Neuronal stem cell (in vitro differentiated cells): ENCODE results near the gene PLCL2.

ENCODE experiments used
- DNase-seq: peaks from one replicate; pipeline ENCODE4 v3.0.0-alpha.2; 2013; ENCODE audit warnings: low spot score
- H2AFZ ChIP-seq: one replicate; pipeline ENCODE4 v1.6.1; 2013; ENCODE audit warnings: mild to moderate bottlenecking, low read length, inconsistent platforms
- H2AK5ac ChIP-seq: 2 replicates; pipeline ENCODE4 v1.6.1; 2013; ENCODE audit warnings: low read depth, mild to moderate bottlenecking, inconsistent platforms, low read length, moderate library complexity, mixed read lengths
- H2BK120ac ChIP-seq: 2 replicates; pipeline ENCODE4 v1.6.1; 2013; ENCODE audit warnings: low read depth, mild to moderate bottlenecking, inconsistent platforms, low read length, moderate library complexity, mixed read lengths
- H2BK12ac ChIP-seq: one replicate; pipeline ENCODE4 v1.6.1; 2013; ENCODE audit warnings: low read length, inconsistent platforms
- H2BK15ac ChIP-seq: 2 replicates; pipeline ENCODE4 v1.6.1; 2013; ENCODE audit warnings: mild to moderate bottlenecking, low read length, inconsistent platforms, mixed read lengths
- H2BK5ac ChIP-seq: one replicate; pipeline ENCODE4 v1.6.1; 2013; ENCODE audit warnings: inconsistent platforms, mild to moderate bottlenecking, low read length, moderate library complexity
- H3K14ac ChIP-seq: one replicate; pipeline ENCODE4 v1.6.1; 2013; ENCODE audit warnings: low read length, inconsistent platforms
- H3K18ac ChIP-seq: 2 replicates; pipeline ENCODE4 v1.6.1; 2013; ENCODE audit warnings: low read length, inconsistent platforms
- H3K23ac ChIP-seq: 2 replicates; pipeline ENCODE4 v1.6.1; 2013; ENCODE audit warnings: low read depth, mild to moderate bottlenecking, mixed read lengths, low read length, inconsistent platforms; ENCODE audit not compliant: poor library complexity
- H3K27ac ChIP-seq: replicated peaks from 3 replicates; pipeline ENCODE4 v1.5.1; 2013; ENCODE audit warnings: low read length, inconsistent platforms
- H3K27me3 ChIP-seq, 3 experiments: 2 replicates each; pipeline ENCODE4 v1.6.1; 2013; ENCODE audit warnings: low read length in 3 of 3, mild to moderate bottlenecking in 2 of 3, inconsistent platforms in 1 of 3, low read depth in 1 of 3, mixed read lengths in 1 of 3, moderate library complexity in 1 of 3; ENCODE audit not compliant: control insufficient read depth in 3 of 3, insufficient read depth in 3 of 3
- H3K36me3 ChIP-seq, 2 donors: replicated peaks in 1 of 2; 2 replicates each; pipeline ENCODE4 v1.6.1; 2013; ENCODE audit warnings: low read length in 2 of 2; ENCODE audit not compliant: control insufficient read depth in 2 of 2, insufficient read depth in 2 of 2
- H3K4ac ChIP-seq: 2 replicates; pipeline ENCODE4 v1.6.1; 2013; ENCODE audit warnings: inconsistent platforms, mild to moderate bottlenecking, low read length, moderate library complexity
- H3K4me1 ChIP-seq, 2 donors: 1 replicate in 1 of 2; 2 replicates in 1 of 2; pipeline ENCODE4 v1.6.1; 2013; ENCODE audit warnings: low read length in 2 of 2, low read depth in 1 of 2; ENCODE audit not compliant: control insufficient read depth in 2 of 2, insufficient read depth in 1 of 2
- H3K4me2 ChIP-seq: one replicate; pipeline ENCODE4 v1.6.1; 2013; ENCODE audit warnings: mild to moderate bottlenecking, low read length, inconsistent platforms; ENCODE audit not compliant: insufficient read depth, poor library complexity, severe bottlenecking
- H3K4me3 ChIP-seq, 2 donors: 2 replicates each; pipeline ENCODE4 v1.5.1; 2013; ENCODE audit warnings: low read length in 2 of 2, mild to moderate bottlenecking in 2 of 2, inconsistent platforms in 1 of 2, moderate library complexity in 1 of 2
- H3K79me1 ChIP-seq: one replicate; pipeline ENCODE4 v1.6.1; 2013; ENCODE audit warnings: low read depth, mild to moderate bottlenecking, inconsistent platforms, low read length, moderate library complexity
- H3K9ac ChIP-seq: one replicate; pipeline ENCODE4 v1.6.1; 2013; ENCODE audit warnings: mild to moderate bottlenecking, low read depth, low read length, inconsistent platforms; ENCODE audit not compliant: poor library complexity
- H3K9me3 ChIP-seq, 2 donors: replicated peaks in 1 of 2; 2 replicates each; pipeline versions ENCODE3 to v1.6.1; 2013; ENCODE audit warnings: low read length in 2 of 2, mild to moderate bottlenecking in 2 of 2, inconsistent platforms in 1 of 2, low read depth in 1 of 2, mixed read lengths in 1 of 2, moderate library complexity in 1 of 2; ENCODE audit not compliant: control insufficient read depth in 2 of 2, insufficient read depth in 1 of 2
- H4K8ac ChIP-seq: one replicate; pipeline ENCODE4 v1.6.1; 2013; ENCODE audit warnings: low read depth, mild to moderate bottlenecking, inconsistent platforms, low read length, moderate library complexity
- H4K91ac ChIP-seq: one replicate; pipeline ENCODE4 v1.6.1; 2013; ENCODE audit warnings: low read length, low read depth, mild to moderate bottlenecking, inconsistent platforms; ENCODE audit not compliant: poor library complexity
- WGBS, 2 donors: extraction: QIAGEN DNeasy Blood & Tissue Kit; methylation state at CpG; one replicate each; pipeline ENCODE4 v1.1.7; 2013; ENCODE audit warnings: missing lambda C conversion rate in 2 of 2, mixed read lengths in 1 of 2; ENCODE audit not compliant: insufficient read length in 2 of 2, insufficient replicate concordance in 1 of 2; ENCODE audit errors: extremely low coverage in 2 of 2; 5-methylcytosine and 5-hydroxymethylcytosine counted together

PLCL2 gene

GRCh38 chr3:17077606-17078005 lies 192.9 kb downstream of the PLCL2 start:
- Histone ChIP-seq H2BK5ac (no peak overlapping the region), H2BK120ac (no peak overlapping the region), H3K79me1 (no peaks in the 10 kb centered on the region), H2BK15ac (no peak overlapping the region), H3K4me3 (no peak overlapping the region), H2AK5ac (no peak overlapping the region), H2BK12ac (no peak overlapping the region), H3K9me3 (no peaks in the 10 kb centered on the region), H3K4ac (no peak overlapping the region), H3K27ac (no peak overlapping the region), H2AFZ (no peak overlapping the region), H3K18ac (no peak overlapping the region), H3K27me3 (no peaks in the 10 kb centered on the region), H3K36me3 (no peaks in the 10 kb centered on the region), H3K23ac (no peak overlapping the region), H3K14ac (no peak overlapping the region), H4K8ac (no peak overlapping the region), H3K9ac (no peak overlapping the region), H4K91ac (no peak overlapping the region), H3K4me1 (no peaks in the 10 kb centered on the region), H3K4me2 (no peak overlapping the region)
- no peak for DNase-seq
- WGBS, 2 donors, result no CpG with 5 or more reads among the region's 5 CpGs

GRCh38 chr3:17078926-17079465 lies 194.2 kb downstream of the PLCL2 start:
- H3K36me3 ChIP-seq, result peaks cover 0 to 3% of the 10 kb centered on the region in 2 donors
- H3K23ac ChIP-seq, result no peak overlapping the region
- no peak overlapping the region for H2AFZ ChIP-seq
- no peak overlapping the region for H4K91ac ChIP-seq
- DNase-seq, result no peak
- H3K27me3 ChIP-seq, result no peaks in the 10 kb centered on the region
- H2BK12ac ChIP-seq, result no peak overlapping the region
- WGBS, 2 donors, result no CpG with 5 or more reads among the region's 7 CpGs
- no peaks in the 10 kb centered on the region for H3K9me3 ChIP-seq
- no peak overlapping the region for H4K8ac ChIP-seq
- H2BK15ac ChIP-seq, result no peak overlapping the region
- H3K4me2 ChIP-seq, result no peak overlapping the region
- no peak overlapping the region for H2AK5ac ChIP-seq
- no peak overlapping the region for H2BK5ac ChIP-seq
- no peak overlapping the region for H3K27ac ChIP-seq
- no peak overlapping the region for H3K4ac ChIP-seq
- H3K4me3 ChIP-seq, result no peak overlapping the region
- H3K9ac ChIP-seq, result peak overlapping the region; percentile 25
- H3K4me1 ChIP-seq, result peaks cover 0 to 2% of the 10 kb centered on the region in 2 donors
- no peaks in the 10 kb centered on the region for H3K79me1 ChIP-seq
- H3K18ac ChIP-seq, result no peak overlapping the region
- no peak overlapping the region for H2BK120ac ChIP-seq
- H3K14ac ChIP-seq, result peak overlapping the region; percentile 50

DNA sequence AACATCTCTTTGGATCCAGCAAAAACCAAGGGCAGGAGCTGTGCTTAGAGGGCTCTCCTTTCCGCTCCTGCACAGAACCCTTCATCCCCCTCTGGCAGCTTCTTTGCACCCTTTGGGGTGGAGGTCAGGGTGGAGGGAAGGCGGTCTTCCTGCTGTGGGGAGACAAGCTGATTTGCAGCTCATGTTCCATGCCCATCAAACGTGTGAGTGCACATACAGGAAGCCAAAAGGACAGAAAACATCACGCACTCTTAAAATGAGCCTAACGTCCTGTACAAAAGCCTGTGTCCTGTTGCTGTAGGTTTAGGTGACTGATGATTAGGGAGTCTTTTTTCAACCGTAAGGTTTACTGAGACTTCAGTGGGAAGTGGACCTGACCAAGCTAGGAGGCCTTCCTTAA lies 195.2 kb downstream of the PLCL2 start:
- peaks cover 0 to 3% of the 10 kb centered on the region in 2 donors for H3K36me3 ChIP-seq
- H3K79me1 ChIP-seq, result no peaks in the 10 kb centered on the region
- no peak overlapping the region for H2AFZ ChIP-seq
- no peak overlapping the region for H3K14ac ChIP-seq
- no peak for DNase-seq
- no peak overlapping the region for H3K18ac ChIP-seq
- H3K27ac ChIP-seq, result no peak overlapping the region
- H2BK12ac ChIP-seq, result no peak overlapping the region
- peaks cover 0 to 2% of the 10 kb centered on the region in 2 donors for H3K4me1 ChIP-seq
- no peak overlapping the region for H3K4ac ChIP-seq
- no peak overlapping the region for H3K4me3 ChIP-seq
- H3K23ac ChIP-seq, result no peak overlapping the region
- H3K4me2 ChIP-seq, result no peak overlapping the region
- no peak overlapping the region for H4K8ac ChIP-seq
- H4K91ac ChIP-seq, result no peak overlapping the region
- no peaks in the 10 kb centered on the region for H3K9me3 ChIP-seq
- WGBS, 2 donors, result no CpG with 5 or more reads among the region's 6 CpGs
- no peak overlapping the region for H2BK5ac ChIP-seq
- no peaks in the 10 kb centered on the region for H3K27me3 ChIP-seq
- H3K9ac ChIP-seq, result no peak overlapping the region
- H2BK15ac ChIP-seq, result no peak overlapping the region
- no peak overlapping the region for H2BK120ac ChIP-seq
- no peak overlapping the region for H2AK5ac ChIP-seq

DNA sequence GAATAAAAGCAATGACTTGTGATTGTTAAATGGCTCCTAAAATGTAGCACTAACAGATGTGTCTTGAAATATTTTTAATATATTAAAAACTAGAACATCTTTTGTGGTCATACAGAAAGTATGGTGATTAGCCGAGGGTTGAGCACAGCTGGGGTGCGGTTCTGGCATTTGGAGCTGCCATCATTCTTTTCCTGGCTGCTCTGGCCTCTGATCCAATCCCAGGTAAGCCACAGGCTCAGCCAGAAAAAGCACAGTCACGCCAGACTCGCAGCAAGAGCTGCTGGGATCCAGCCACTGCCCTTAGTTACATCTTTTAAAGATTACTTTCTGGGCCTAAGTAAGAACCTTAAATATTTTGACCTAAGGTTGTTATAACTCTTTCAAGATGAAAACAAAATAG lies 196.8 kb downstream of the PLCL2 start:
- Histone ChIP-seq H3K4ac (no peak overlapping the region), H3K4me3 (no peak overlapping the region), H3K9me3 (peaks cover 0 to 2% of the 10 kb centered on the region in 2 donors), H3K27ac (no peak overlapping the region), H3K79me1 (no peaks in the 10 kb centered on the region), H2BK5ac (no peak overlapping the region), H3K4me2 (no peak overlapping the region), H3K27me3 (no peaks in the 10 kb centered on the region), H3K9ac (no peak overlapping the region), H3K23ac (no peak overlapping the region), H2BK15ac (no peak overlapping the region), H4K91ac (no peak overlapping the region), H2BK12ac (no peak overlapping the region), H3K14ac (no peak overlapping the region), H3K4me1 (peaks cover 0 to 2% of the 10 kb centered on the region in 2 donors), H2BK120ac (no peak overlapping the region), H2AK5ac (no peak overlapping the region), H3K36me3 (peaks cover 0 to 3% of the 10 kb centered on the region in 2 donors), H3K18ac (no peak overlapping the region), H4K8ac (no peak overlapping the region), H2AFZ (no peak overlapping the region)
- no CpG with 5 or more reads among the region's 4 CpGs for WGBS, 2 donors
- no peak for DNase-seq
